LNCaP clone FGC (cell line): Measurements from ENCODE around the gene SMIM24.
A peak's percentile ranks its signal among the peaks of the same experiment; 100 is the strongest.
"Not testable (repeated sequence)": the region's sequence is repeated elsewhere in the genome, so short reads cannot be mapped to it uniquely, and the experiment has no call there.

ENCODE experiments used
- DNase-seq: peaks from one replicate; pipeline ENCODE4 v3.0.0-alpha.2; 2011; ENCODE audit warnings: low read depth
- H3K4me3 ChIP-seq: 2 replicates; pipeline ENCODE4 v1.5.1; 2011; ENCODE audit warnings: mild to moderate bottlenecking, low read depth, low read length, control low read depth
- TF ChIP-seq, protein P1 (sequence below): IDR thresholded peaks from 2 replicates; pipeline ENCODE4 v1.5.1; 2012; ENCODE audit warnings: mild to moderate bottlenecking; ENCODE audit not compliant: control insufficient read depth, insufficient read depth; ENCODE audit errors: extremely low read depth

SMIM24 gene

DNA sequence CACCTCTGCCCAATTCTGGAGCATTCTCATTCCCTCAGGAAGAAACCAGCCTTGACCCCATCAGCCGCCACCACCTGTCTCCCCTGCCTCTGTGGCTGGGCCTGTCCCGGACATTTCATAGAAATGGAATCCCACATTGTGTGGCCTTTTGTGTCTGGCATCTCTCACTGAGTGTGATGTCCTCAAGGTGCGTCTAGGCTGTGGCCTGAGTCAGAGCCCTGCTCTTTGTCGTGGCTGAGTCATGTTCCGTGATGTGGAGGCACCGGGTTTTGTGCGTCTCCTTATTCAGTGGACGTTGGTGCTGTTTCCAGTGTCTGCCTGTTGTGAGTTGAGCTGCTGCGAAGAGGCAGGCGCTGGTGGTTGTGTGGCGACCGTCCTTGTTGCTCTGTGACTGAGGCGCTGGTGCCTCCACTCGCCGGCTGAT is 29.3 kb upstream of the SMIM24 start:
- TF ChIP-seq, protein P1, sequence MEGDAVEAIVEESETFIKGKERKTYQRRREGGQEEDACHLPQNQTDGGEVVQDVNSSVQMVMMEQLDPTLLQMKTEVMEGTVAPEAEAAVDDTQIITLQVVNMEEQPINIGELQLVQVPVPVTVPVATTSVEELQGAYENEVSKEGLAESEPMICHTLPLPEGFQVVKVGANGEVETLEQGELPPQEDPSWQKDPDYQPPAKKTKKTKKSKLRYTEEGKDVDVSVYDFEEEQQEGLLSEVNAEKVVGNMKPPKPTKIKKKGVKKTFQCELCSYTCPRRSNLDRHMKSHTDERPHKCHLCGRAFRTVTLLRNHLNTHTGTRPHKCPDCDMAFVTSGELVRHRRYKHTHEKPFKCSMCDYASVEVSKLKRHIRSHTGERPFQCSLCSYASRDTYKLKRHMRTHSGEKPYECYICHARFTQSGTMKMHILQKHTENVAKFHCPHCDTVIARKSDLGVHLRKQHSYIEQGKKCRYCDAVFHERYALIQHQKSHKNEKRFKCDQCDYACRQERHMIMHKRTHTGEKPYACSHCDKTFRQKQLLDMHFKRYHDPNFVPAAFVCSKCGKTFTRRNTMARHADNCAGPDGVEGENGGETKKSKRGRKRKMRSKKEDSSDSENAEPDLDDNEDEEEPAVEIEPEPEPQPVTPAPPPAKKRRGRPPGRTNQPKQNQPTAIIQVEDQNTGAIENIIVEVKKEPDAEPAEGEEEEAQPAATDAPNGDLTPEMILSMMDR: no peak
- H3K4me3 ChIP-seq: no peak overlapping the region
- no peak for DNase-seq

DNA sequence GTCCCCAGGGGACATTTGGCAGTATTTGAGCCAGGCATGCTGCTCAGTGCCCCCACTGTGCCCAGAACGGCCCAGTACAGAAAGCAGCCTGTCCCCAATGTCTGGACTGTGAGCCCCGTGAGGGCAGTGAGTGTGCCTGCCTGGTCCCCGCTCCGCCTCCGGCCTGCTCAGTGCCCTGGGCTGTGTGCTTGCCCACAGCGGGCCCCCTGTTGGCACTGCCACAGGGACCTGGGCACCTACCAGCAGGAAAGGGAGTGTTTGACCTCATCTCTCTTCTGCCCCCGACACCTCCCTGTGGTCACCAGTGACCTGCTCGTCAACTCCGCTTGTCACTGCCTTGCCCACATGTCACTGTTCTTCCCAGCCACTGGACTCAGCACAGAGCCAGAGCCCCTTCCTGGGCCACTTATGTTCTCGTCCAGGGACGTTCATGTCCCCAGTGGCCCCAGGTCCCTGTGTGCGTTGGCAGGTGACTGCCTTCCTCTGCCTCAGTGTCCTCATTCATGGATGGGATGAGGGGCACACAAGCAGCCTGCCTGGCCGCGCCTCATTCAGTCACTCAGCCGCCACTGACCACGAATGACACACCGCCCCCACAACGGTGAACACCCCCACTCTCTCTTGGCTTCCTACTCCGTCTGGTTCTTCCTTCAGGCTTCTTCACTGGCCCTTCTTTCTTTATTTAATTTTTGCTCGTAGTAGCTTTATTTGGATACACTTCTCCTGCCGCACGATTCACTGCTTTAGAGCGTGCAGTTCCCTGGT is 28.6 kb upstream of the SMIM24 start:
- TF ChIP-seq, protein P1: no peak

DNA sequence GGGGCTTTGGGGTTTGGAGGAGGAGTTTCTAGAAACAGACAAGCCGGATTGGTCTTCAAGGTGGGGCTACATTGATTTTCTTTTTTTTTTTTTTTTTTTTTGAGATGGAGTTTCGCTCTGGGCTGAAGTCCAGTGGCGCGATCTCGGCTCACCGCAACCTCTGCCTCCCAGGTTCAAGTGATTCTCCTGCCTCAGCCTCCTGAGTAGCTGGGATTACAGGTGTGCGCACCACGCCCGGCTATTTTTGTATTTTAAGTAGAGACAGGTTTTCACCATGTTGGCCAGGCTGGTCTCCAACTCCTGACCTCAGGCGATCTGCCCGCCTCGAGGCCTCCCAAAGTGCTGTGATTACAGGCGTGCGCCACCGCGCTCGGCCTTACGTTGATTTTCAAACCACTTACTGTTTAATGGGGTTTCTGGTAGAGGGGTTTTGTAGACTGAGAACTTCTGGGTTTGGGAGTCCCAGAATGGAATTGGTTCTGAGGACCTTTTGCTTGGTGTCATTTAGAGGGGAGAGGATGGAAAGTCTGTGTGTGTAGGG is 27.9 kb upstream of the SMIM24 start:
- H3K4me3 ChIP-seq, DNase-seq: not testable (repeated sequence)

More for the DNA sequence above, 28.6 kb upstream of the SMIM24 start:
- no peak for DNase-seq
- no peak overlapping the region for H3K4me3 ChIP-seq

DNA sequence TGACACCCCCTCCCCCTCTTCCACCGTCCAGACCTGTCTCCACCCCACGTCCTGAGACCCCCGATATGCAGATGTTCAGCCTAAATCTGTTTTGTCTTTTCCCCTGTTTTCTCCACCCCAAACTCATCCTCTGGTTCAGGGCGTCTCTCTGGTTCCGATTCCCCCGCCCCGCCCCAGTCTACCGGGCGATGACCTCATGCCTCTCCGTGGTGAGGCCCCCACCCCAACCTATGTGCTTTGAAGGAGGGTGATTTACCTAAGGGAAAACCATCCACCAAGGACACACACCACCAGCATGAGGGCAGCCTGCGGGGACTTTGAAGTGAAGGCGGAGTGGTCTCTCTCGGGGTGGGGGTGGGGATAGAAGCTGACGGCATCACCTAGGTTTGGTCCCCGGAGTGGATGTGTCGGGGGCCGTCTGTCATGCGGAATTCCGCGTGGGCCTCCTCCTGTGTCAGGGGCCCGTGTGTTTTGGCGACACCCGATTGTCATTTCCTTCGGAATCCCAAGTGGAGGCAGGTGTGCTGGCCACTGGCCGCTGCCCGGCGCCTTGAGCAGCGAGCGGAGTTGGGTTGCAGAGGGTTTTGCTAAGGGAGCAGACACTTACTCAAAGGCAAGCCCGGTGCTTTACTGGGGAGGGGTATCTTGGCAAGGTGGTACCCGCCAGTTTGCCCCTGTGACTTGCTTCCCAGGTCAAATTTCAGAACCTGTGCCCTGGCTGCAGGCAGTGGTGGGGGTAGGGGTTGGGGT is 27.2 kb upstream of the SMIM24 start:
- peak overlapping the region; percentile 96 for H3K4me3 ChIP-seq
- no peak for DNase-seq

DNA sequence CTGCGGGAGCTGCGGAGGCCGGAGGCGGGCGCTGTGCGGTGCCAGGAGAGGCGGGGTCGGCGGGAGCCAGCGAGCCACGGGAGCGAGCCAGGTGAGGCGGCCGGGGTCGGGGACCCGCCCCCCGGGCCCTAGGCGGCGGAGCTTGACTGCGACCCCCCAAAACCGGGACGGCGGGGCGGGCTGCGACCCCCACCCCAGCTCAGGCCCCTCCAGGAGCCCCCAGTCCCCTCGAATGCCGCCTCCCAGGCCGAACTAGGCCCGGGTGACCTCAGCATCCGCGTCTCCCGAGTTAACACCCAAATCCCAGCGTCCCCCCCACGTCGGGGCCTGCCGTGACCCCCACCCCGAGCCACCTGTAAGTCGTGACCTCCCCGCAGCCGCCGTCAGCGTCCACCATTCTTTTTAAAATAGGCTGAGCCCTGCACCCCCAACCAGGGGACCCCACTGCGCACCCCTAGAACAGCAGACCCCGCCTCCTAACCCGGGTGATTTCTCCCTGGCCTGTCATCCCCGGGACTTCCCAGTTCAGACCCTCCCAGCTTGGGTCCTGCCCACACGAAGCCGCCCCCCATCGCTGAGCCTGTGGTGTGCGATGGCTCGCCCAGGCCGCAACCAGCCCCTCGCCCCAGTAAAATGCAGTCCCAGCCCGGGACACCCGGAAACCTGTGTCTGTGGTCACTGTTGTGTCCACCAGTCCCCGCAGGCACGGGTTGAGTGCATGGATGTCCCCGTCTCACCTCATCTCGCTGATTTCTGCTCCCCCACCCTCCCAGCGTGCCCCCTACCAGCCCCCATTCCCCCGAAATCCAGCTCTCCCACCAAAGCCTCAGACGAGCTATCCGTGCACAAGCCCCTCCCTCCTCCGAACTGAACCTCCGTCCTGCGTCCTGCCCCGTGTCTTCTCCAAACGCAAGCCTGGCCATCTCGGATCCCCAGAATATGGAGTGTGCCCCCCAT is 26.3 kb upstream of the SMIM24 start:
- TF ChIP-seq, protein P1: no peak
- no peak for DNase-seq
- peak overlapping the region; percentile 96 for H3K4me3 ChIP-seq

More for the DNA sequence above, 27.2 kb upstream of the SMIM24 start:
- TF ChIP-seq, protein P1: no peak

DNA sequence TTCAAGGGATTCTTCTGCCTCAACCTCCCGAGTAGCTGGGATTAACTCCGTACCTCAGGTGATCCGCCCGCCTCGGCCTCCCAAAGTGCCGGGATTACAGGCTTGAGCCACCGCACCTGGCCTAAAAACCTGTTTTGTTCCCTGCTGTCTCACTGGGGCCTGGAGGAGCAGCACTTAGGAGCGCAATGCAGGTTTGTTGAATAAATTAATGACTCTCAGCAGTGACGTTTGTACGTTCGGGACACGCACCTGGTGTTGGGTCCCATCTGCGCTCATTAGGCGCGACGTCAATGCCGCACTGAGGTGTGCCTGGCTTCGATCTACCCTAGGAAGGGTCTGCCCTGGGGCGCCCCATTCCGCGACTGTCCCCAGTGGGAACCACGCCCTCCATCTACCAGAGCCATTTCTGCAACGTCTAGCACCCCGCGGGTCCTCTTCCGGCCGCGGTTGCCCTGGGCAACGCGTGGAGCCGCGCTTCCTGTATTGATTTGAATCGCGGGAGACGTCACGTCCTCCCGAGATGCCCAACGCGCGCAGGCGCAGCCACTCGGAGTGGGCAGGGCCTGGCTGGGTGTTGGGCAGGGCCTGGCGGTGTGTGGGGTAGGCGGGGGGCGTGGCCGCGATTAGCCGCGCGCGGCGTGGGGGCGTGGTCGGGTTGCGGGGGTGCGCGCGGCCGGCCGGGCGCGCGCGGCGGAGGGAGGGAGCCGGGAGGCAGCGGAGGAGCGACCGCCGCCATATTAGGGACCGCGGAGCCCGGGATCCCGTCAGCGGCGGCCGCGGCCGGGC is 25.5 kb upstream of the SMIM24 start, which contains the start of gene FZR1:
TSS of gene FZR1 (plus strand) at position 714 of the 786 bp plus-strand sequence. CDS start 16,679 bp downstream, outside the sequence.
- DNase-seq: peak; percentile 94
- TF ChIP-seq, protein P1: no peak
- peak within 1 kb of the TSS; percentile 96 for H3K4me3 ChIP-seq
